Adrenal gland (tissue), 12 donors: ENCODE measurements around the gene PEPD. TPM values are rescaled to one million over a fixed set of nuclear protein-coding genes. Genes with fewer than 3 reads are reported as not detected.

Source experiments
- DNase-seq, 7 donors: peaks; one replicate each; pipeline ENCODE4 v3.0.0-alpha.2; 2019 to 2020
- H3K27ac ChIP-seq, 5 donors: fragments of 200-600 bp; sonication (generic) in 4 of 5; 1 replicate in 3 of 5; 2 replicates in 2 of 5; pipeline versions ENCODE4 v1.5.1 to v1.8.0; 2016 to 2020; ENCODE audit warnings: mild to moderate bottlenecking in 1 of 5
- H3K27me3 ChIP-seq: fragments of 200-600 bp; 2 replicates; pipeline ENCODE4 v1.8.0; 2021
- H3K36me3 ChIP-seq, 2 donors: fragments of 200-600 bp; replicated peaks in 1 of 2; 1 replicate in 1 of 2; 2 replicates in 1 of 2; pipeline versions ENCODE4 v1.5.1 to v1.8.0; 2018 to 2022
- H3K4me1 ChIP-seq, 2 donors: fragments of 200-600 bp; replicated peaks in 1 of 2; 1 replicate in 1 of 2; 2 replicates in 1 of 2; pipeline versions ENCODE4 v1.5.1 to v1.8.0; 2018 to 2021
- H3K4me3 ChIP-seq, 4 donors: fragments of 200-600 bp; sonication (generic) in 3 of 4; one replicate each; pipeline ENCODE4 v1.5.1; 2016 to 2018
- H3K9me3 ChIP-seq, 3 donors: fragments of 200-600 bp; sonication (generic) in 1 of 3; replicated peaks in 1 of 3; 1 replicate in 2 of 3; 2 replicates in 1 of 3; pipeline versions ENCODE4 v1.5.1 to v1.8.0; 2016 to 2021
- CTCF ChIP-seq, 6 experiments: fragments of 450-650 bp in 4 of 6; fragments of 200-600 bp in 2 of 6; sonication (generic) in 1 of 6; IDR thresholded peaks; 1 replicate in 5 of 6; 2 replicates in 1 of 6; pipeline versions ENCODE4 v1.5.1 to v1.8.0; 2016 to 2021; ENCODE audit warnings: antibody characterized with exemption in 6 of 6, mild to moderate bottlenecking in 2 of 6, moderate library complexity in 1 of 6
- POLR2A ChIP-seq, 2 donors: fragments of 450-650 bp; IDR thresholded peaks; one replicate each; pipeline ENCODE4 v1.6.1; 2017; ENCODE audit warnings: antibody characterized with exemption in 2 of 2, mild to moderate bottlenecking in 2 of 2, moderate library complexity in 1 of 2
- WGBS, 4 donors: extraction: QIAGEN DNeasy Blood & Tissue Kit in 2 of 4; methylation state at CpG; one replicate each; pipeline versions ENCODE4 v1.1.5 to v1.1.7; 2013 to 2017; 5-methylcytosine and 5-hydroxymethylcytosine counted together
- intact Hi-C, 2 donors: fragments of 100-400 bp; cut with DNase I; formaldehyde crosslinking; loops; one replicate each; pipeline versions ENCODE4 v1.14.1 to v1.15.0; 2022 to 2023
- polyA plus RNA-seq, 3 donors: library from polyadenylated mRNA; stranded (reverse); fragments of 200-250 nt in 2 of 3; fragments of 350-450 nt in 1 of 3; fragmentation: Illumina TruSeq in 1 of 3; extraction: RNeasy Lipid Tissue Mini Kit (QIAGEN cat#74804) in 1 of 3; gene quantifications; one replicate each; pipeline ENCODE4 v1.2.3, GENCODE V29; 2013 to 2014
- total RNA-seq, 9 donors: library from RNA; depleted of rRNA in 4 of 9; stranded (reverse); fragments of >200 nt in 4 of 9; fragments of 120-200 nt in 1 of 9; fragmentation: NEBNext Ultra II Directional in 1 of 9; extraction: Animal tissue kit (Norgen Biotek cat#: 25700) in 1 of 9; gene quantifications; one replicate each; pipeline versions ENCODE4 v1.1.0 to v1.2.4, GENCODE V29; 2013 to 2023
- donor health status: healthy with polysubstance abuse.
- donor health status: Bipolar disorder and iron deficiency.
- donor health status: DM: yes; HTN: yes; CAD: no.
- donor health status: DM: no; HTN: no; CAD: no.
- donor health status: DM: no; HTN: no; CAD: no.
- donor health status: DM: yes; HTN: yes; CAD: no.

PEPD gene
- total and polyA plus RNA-seq, 12 donors, result 24.4 to 311 (median 116) TPM

GRCh38 chr19:33392341-33393285 lies 129.0 kb downstream of the PEPD start:
- H3K4me1 ChIP-seq, result peaks cover 12 to 67% of the 10 kb centered on the region in 2 donors
- H3K9me3 ChIP-seq, result no peaks in the 10 kb centered on the region
- TF ChIP-seq CTCF (IDR thresholded peaks at IDR 0.05), result no peak
- TF ChIP-seq POLR2A (IDR thresholded peaks at IDR 0.05), result no peak
- peaks cover 0 to 2% of the 10 kb centered on the region in 2 donors for H3K36me3 ChIP-seq
- peak overlapping the region in 1 of 5 donors; percentile 53 for H3K27ac ChIP-seq
- intact Hi-C loops, result no loop called here
- no peak overlapping the region for H3K4me3 ChIP-seq
- DNase-seq, result peak in 5 of 7 donors; percentile 63 to 78 (median 75)
- H3K27me3 ChIP-seq, result no peaks in the 10 kb centered on the region
- 54 to 59% (median 57%) methylated on average over 9 to 39 of the region's 39 CpGs; no CpG with 5 or more reads in 1 of the 4 donors for WGBS, 4 donors

- peaks cover 0 to 11% of the 10 kb centered on the region in 2 donors for H3K36me3 ChIP-seq
- intact Hi-C loops, result no loop called here
- H3K27me3 ChIP-seq, result no peaks in the 10 kb centered on the region
- WGBS, 4 donors, result 80 to 93% (median 90%) methylated on average over 1 to 12 of the region's 12 CpGs
- H3K4me1 ChIP-seq, result peaks cover 12 to 67% of the 10 kb centered on the region in 2 donors
- TF ChIP-seq POLR2A (IDR thresholded peaks at IDR 0.05) (no peak), CTCF (IDR thresholded peaks at IDR 0.05) (no peak)
- H3K27ac ChIP-seq, result peak overlapping the region in 1 of 5 donors; percentile 9
- DNase-seq, result peak in 1 of 7 donors; percentile 8
- no peaks in the 10 kb centered on the region for H3K9me3 ChIP-seq
- no peak overlapping the region for H3K4me3 ChIP-seq
Measured at GRCh38 chr19:33391631-33392249, 129.9 kb downstream of the PEPD start.

GRCh38 chr19:33390908-33391630 lies 130.5 kb downstream of the PEPD start:
- H3K4me1 ChIP-seq, result peaks cover 12 to 67% of the 10 kb centered on the region in 2 donors
- H3K27me3 ChIP-seq, result no peaks in the 10 kb centered on the region
- TF ChIP-seq POLR2A (IDR thresholded peaks at IDR 0.05) (no peak), CTCF (IDR thresholded peaks at IDR 0.05) (no peak)
- intact Hi-C loops, result no loop called here
- no peak overlapping the region for H3K4me3 ChIP-seq
- H3K9me3 ChIP-seq, result no peaks in the 10 kb centered on the region
- peak in 1 of 7 donors; percentile 8 for DNase-seq
- peak overlapping the region in 2 of 5 donors; percentile 3 to 44 for H3K27ac ChIP-seq
- WGBS, 4 donors, result 91 to 97% (median 93%) methylated on average over 3 to 24 of the region's 24 CpGs
- peaks cover 0 to 13% of the 10 kb centered on the region in 2 donors for H3K36me3 ChIP-seq
